H1 (cell line): ENCODE measurements around the gene RIMBP2. TPM values are rescaled to one million over a fixed set of nuclear protein-coding genes. Genes with fewer than 3 reads are reported as not detected.

Source experiments
- CTCF ChIA-PET: fragments of 300-600 bp; sonication (Branson Sonifier 250); formaldehyde crosslinking; loops from one replicate; lab custom pipeline; 2021; ENCODE audit not compliant: partially characterized antibody; lab: Charles Lee
- POLR2A ChIA-PET: fragments of 300-600 bp; sonication (Branson Sonifier 250); formaldehyde crosslinking; loops from one replicate; lab custom pipeline; 2021; ENCODE audit warnings: inconsistent platforms; ENCODE audit not compliant: partially characterized antibody; lab: Charles Lee
- DNase-seq, 2 experiments: peaks; one replicate each; pipeline versions ENCODE4 v3.0.0 to v3.0.0-alpha.2; 2010 to 2022; ENCODE audit warnings: low spot score in 2 of 2, low read depth in 1 of 2, mixed read lengths in 1 of 2
- FAIRE-seq: peaks from 2 replicates; lab custom pipeline; 2011; peaks lifted over from hg19 to GRCh38; lab: Jason Lieb, UNC
- H2AFZ ChIP-seq: 2 replicates; pipeline ENCODE4 v1.8.1; 2012; ENCODE audit warnings: low read length, inconsistent platforms
- H2AK5ac ChIP-seq: 2 replicates; pipeline ENCODE4 v1.6.1; 2013; ENCODE audit warnings: low read depth, low read length
- H2BK120ac ChIP-seq: replicated peaks from 2 replicates; pipeline ENCODE3; 2013; ENCODE audit warnings: low read depth, low read length, inconsistent platforms
- H2BK12ac ChIP-seq: 2 replicates; pipeline ENCODE4 v1.6.1; 2013; ENCODE audit warnings: low read depth, low read length
- H2BK15ac ChIP-seq: 2 replicates; pipeline ENCODE4 v1.6.1; 2013; ENCODE audit warnings: low read length
- H2BK20ac ChIP-seq: 2 replicates; pipeline ENCODE4 v1.6.1; 2013; ENCODE audit warnings: low read length
- H2BK5ac ChIP-seq: 2 replicates; pipeline ENCODE4 v1.6.1; 2013; ENCODE audit warnings: low read depth, low read length
- H3K14ac ChIP-seq: 2 replicates; pipeline ENCODE4 v1.6.1; 2013; ENCODE audit warnings: inconsistent platforms; ENCODE audit not compliant: insufficient read length
- H3K18ac ChIP-seq: 2 replicates; pipeline ENCODE4 v1.6.1; 2013; ENCODE audit warnings: low read length; ENCODE audit errors: extremely low read depth
- H3K23ac ChIP-seq: 2 replicates; pipeline ENCODE4 v1.6.1; 2013; ENCODE audit warnings: inconsistent platforms; ENCODE audit not compliant: insufficient read length
- H3K23me2 ChIP-seq: 2 replicates; pipeline ENCODE4 v1.6.1; 2013; ENCODE audit warnings: low read depth, low read length
- H3K27ac ChIP-seq: 2 replicates; pipeline ENCODE4 v1.6.1; 2011; ENCODE audit warnings: low read depth, low read length, inconsistent platforms
- H3K27me3 ChIP-seq, 4 experiments: replicated peaks in 1 of 4; 1 replicate in 1 of 4; 2 replicates in 3 of 4; pipeline versions ENCODE4 v1.6.1 to v1.8.1; 2011 to 2013; ENCODE audit warnings: low read length in 3 of 4, mild to moderate bottlenecking in 3 of 4, inconsistent platforms in 2 of 4, mixed read lengths in 2 of 4, moderate library complexity in 1 of 4; ENCODE audit not compliant: control insufficient read depth in 3 of 4, insufficient read depth in 3 of 4; ENCODE audit errors: extremely low read depth in 1 of 4
- H3K36me3 ChIP-seq, 4 experiments: 2 replicates each; pipeline versions ENCODE4 v1.6.1 to v1.8.1; 2011 to 2013; ENCODE audit warnings: mild to moderate bottlenecking in 4 of 4, low read length in 3 of 4, moderate library complexity in 2 of 4, control low read depth in 1 of 4, inconsistent platforms in 1 of 4; ENCODE audit not compliant: insufficient read depth in 4 of 4, control insufficient read depth in 2 of 4
- H3K4ac ChIP-seq: replicated peaks from 2 replicates; pipeline ENCODE3; 2013; ENCODE audit warnings: low read length, low read depth, mixed read lengths, inconsistent platforms; ENCODE audit not compliant: insufficient read length
- H3K4me1 ChIP-seq, 4 experiments: replicated peaks in 1 of 4; 1 replicate in 1 of 4; 2 replicates in 3 of 4; pipeline versions ENCODE4 v1.6.1 to v1.8.1; 2011 to 2013; ENCODE audit warnings: low read length in 3 of 4, inconsistent platforms in 2 of 4, mixed read lengths in 1 of 4; ENCODE audit not compliant: insufficient read depth in 4 of 4, control insufficient read depth in 3 of 4
- H3K4me2 ChIP-seq, 2 experiments: 2 replicates each; pipeline versions ENCODE4 v1.6.1 to v1.8.1; 2011 to 2013; ENCODE audit warnings: low read depth in 2 of 2, low read length in 2 of 2, control low read depth in 1 of 2, inconsistent platforms in 1 of 2, mild to moderate bottlenecking in 1 of 2; ENCODE audit not compliant: insufficient read depth in 1 of 2
- H3K4me3 ChIP-seq, 4 experiments: fragments of 200-600, 300-600 bp in 1 of 4; sonication (generic), shearing (Covaris generic), sonication (Bioruptor Twin) in 1 of 4; 2 replicates each; pipeline versions ENCODE4 v1.5.1 to v1.8.1; 2011 to 2016; ENCODE audit warnings: low read length in 4 of 4, low read depth in 3 of 4, control low read depth in 2 of 4, inconsistent platforms in 2 of 4, mild to moderate bottlenecking in 2 of 4, mixed read lengths in 1 of 4, moderate library complexity in 1 of 4; ENCODE audit not compliant: insufficient read depth in 2 of 4; ENCODE audit errors: extremely low read depth in 1 of 4
- H3K56ac ChIP-seq: replicated peaks from 2 replicates; pipeline ENCODE3; 2013; ENCODE audit warnings: low read depth, mild to moderate bottlenecking, mixed read lengths, low read length, inconsistent platforms; ENCODE audit not compliant: insufficient read length
- H3K79me1 ChIP-seq: 2 replicates; pipeline ENCODE4 v1.6.1; 2013; ENCODE audit warnings: low read depth, low read length, control low read depth
- H3K79me2 ChIP-seq, 2 experiments: 2 replicates each; pipeline versions ENCODE4 v1.6.1 to v1.8.1; 2012 to 2013; ENCODE audit warnings: low read length in 2 of 2, mild to moderate bottlenecking in 2 of 2, inconsistent platforms in 1 of 2; ENCODE audit not compliant: insufficient read depth in 2 of 2, control insufficient read depth in 1 of 2
- H3K9ac ChIP-seq, 4 experiments: replicated peaks in 1 of 4; 1 replicate in 1 of 4; 2 replicates in 3 of 4; pipeline versions ENCODE4 v1.6.1 to v1.8.1; 2011 to 2013; ENCODE audit warnings: low read depth in 3 of 4, low read length in 3 of 4, control low read depth in 2 of 4, mild to moderate bottlenecking in 2 of 4, moderate library complexity in 2 of 4, inconsistent platforms in 1 of 4; ENCODE audit errors: extremely low read depth in 1 of 4
- H3K9me3 ChIP-seq, 2 experiments: 2 replicates each; pipeline versions ENCODE4 v1.6.1 to v1.8.1; 2012 to 2013; ENCODE audit warnings: mild to moderate bottlenecking in 2 of 2, moderate library complexity in 2 of 2, control low read depth in 1 of 2, inconsistent platforms in 1 of 2, low read depth in 1 of 2, low read length in 1 of 2, mixed read lengths in 1 of 2; ENCODE audit not compliant: insufficient read depth in 2 of 2
- H4K20me1 ChIP-seq, 2 experiments: replicated peaks in 1 of 2; 2 replicates each; pipeline versions ENCODE3 to v1.8.1; 2011 to 2013; ENCODE audit warnings: inconsistent platforms in 2 of 2, low read length in 2 of 2, mild to moderate bottlenecking in 1 of 2; ENCODE audit not compliant: insufficient read depth in 2 of 2, control insufficient read depth in 1 of 2
- H4K5ac ChIP-seq: 2 replicates; pipeline ENCODE4 v1.6.1; 2013; ENCODE audit warnings: low read length, low read depth, mixed read lengths, inconsistent platforms; ENCODE audit not compliant: insufficient read length
- H4K8ac ChIP-seq: 2 replicates; pipeline ENCODE4 v1.8.0; 2013; ENCODE audit warnings: mild to moderate bottlenecking, moderate library complexity, low read length, inconsistent platforms; ENCODE audit not compliant: insufficient read depth; ENCODE audit errors: extremely low read depth
- H4K91ac ChIP-seq: replicated peaks from 2 replicates; pipeline ENCODE3; 2013; ENCODE audit warnings: low read length, mixed read lengths, inconsistent platforms; ENCODE audit not compliant: insufficient read length
- EGR1 ChIP-seq: IDR thresholded peaks from 2 replicates; pipeline ENCODE4 v1.6.1; 2011; ENCODE audit warnings: low read depth, low read length, borderline replicate concordance
- RFX5 ChIP-seq: IDR thresholded peaks from 2 replicates; pipeline ENCODE4 v1.6.1; 2011; ENCODE audit warnings: low read depth, low read length, improper control_type of control experiment, borderline replicate concordance
- RNF2 ChIP-seq: fragments of 200-900, 300-1000 bp; sonication (generic); IDR thresholded peaks from 2 replicates; pipeline ENCODE4 v1.7.1; 2016; ENCODE audit warnings: borderline replicate concordance, low read depth, mild to moderate bottlenecking, antibody characterized with exemption, low read length; ENCODE audit not compliant: poor library complexity, severe bottlenecking; ENCODE audit errors: missing control alignments
- SP2 ChIP-seq: IDR thresholded peaks from 2 replicates; pipeline ENCODE4 v1.6.1; 2012; ENCODE audit warnings: mild to moderate bottlenecking, low read length, inconsistent platforms
- WGBS, 2 experiments: shearing (Covaris generic) in 1 of 2; methylation state at CpG; one replicate each; pipeline versions ENCODE4 v1.1.6 to v1.1.7; 2013 to 2015; ENCODE audit warnings: low lambda C conversion rate in 2 of 2, mixed read lengths in 2 of 2, inconsistent platforms in 1 of 2, low coverage in 1 of 2, missing lambda C conversion rate in 1 of 2; ENCODE audit not compliant: insufficient replicate concordance in 2 of 2, insufficient coverage in 1 of 2, insufficient read length in 1 of 2; ENCODE audit errors: extremely low coverage in 1 of 2, missing lambda C conversion rate in 1 of 2; 5-methylcytosine and 5-hydroxymethylcytosine counted together
- polyA plus RNA-seq, 7 experiments: library from polyadenylated mRNA; depleted of rRNA in 3 of 7; stranded (reverse) in 5 of 7; unstranded in 2 of 7; fragments of >200 nt in 5 of 7; fragments of 200-250 nt in 2 of 7; gene quantifications; 1 replicate in 5 of 7; 2 replicates in 1 of 7; 4 replicates in 1 of 7; pipeline versions ENCODE4 v1.2.1 to v1.2.3, GENCODE V29; 2011 to 2013; ENCODE audit warnings: missing spikeins in 2 of 7, mixed read lengths in 2 of 7
- total RNA-seq: library from RNA; stranded (reverse); fragmentation: NEBNext Ultra II Directional; extraction: Animal tissue kit (Norgen Biotek cat#: 25700); gene quantifications from 2 replicates; pipeline ENCODE4 v1.2.1, GENCODE V29; 2021

Gene RIMBP2
- total and polyA plus RNA-seq, 2 of the 8 experiments (the other 6 are each of a cell fraction or from before 2014, with no cell fraction given) = 0.18 to 0.65 TPM

- no peak overlapping the region for H3K27ac ChIP-seq
- H2AFZ ChIP-seq = no peak overlapping the region
- no peaks in the 10 kb centered on the region for H3K79me2 ChIP-seq
- no peak overlapping the region for H3K14ac ChIP-seq
- no peak overlapping the region for H3K4ac ChIP-seq
- no peak overlapping the region for H4K5ac ChIP-seq
- FAIRE-seq (no peak), DNase-seq (no peak)
- H3K23ac ChIP-seq = no peak overlapping the region
- H2AK5ac ChIP-seq = no peak overlapping the region
- no peak overlapping the region for H3K4me2 ChIP-seq
- no peak overlapping the region for H3K56ac ChIP-seq
- no peak overlapping the region for H2BK20ac ChIP-seq
- no peak overlapping the region for H2BK5ac ChIP-seq
- H3K36me3 ChIP-seq = no peaks in the 10 kb centered on the region
- no peaks in the 10 kb centered on the region for H3K4me1 ChIP-seq
- TF ChIP-seq SP2 = no peak
- no peak for TF ChIP-seq RNF2
- no peak for TF ChIP-seq EGR1
- TF ChIP-seq RFX5 = no peak
- H2BK15ac ChIP-seq = no peak overlapping the region
- no peaks in the 10 kb centered on the region for H4K20me1 ChIP-seq
- no peak overlapping the region for H2BK12ac ChIP-seq
- H3K79me1 ChIP-seq = no peaks in the 10 kb centered on the region
- WGBS, 2 experiments = 73% methylated on average over 3 of the region's 3 CpGs; no CpG with 5 or more reads in 1 of the 2 experiments
- H3K27me3 ChIP-seq = no peaks in the 10 kb centered on the region; a peak in 1 of 7 replicates
- H3K9me3 ChIP-seq = peaks cover 11 to 20% of the 10 kb centered on the region in 2 experiments
- H3K4me3 ChIP-seq = no peak overlapping the region
- no peak overlapping the region for H4K91ac ChIP-seq
- no peak overlapping the region for H3K18ac ChIP-seq
- POLR2A ChIA-PET = no interaction called here
- no peak overlapping the region for H2BK120ac ChIP-seq
- no peak overlapping the region for H3K9ac ChIP-seq
- H4K8ac ChIP-seq = no peak overlapping the region
- no peaks in the 10 kb centered on the region; the same call in 1 of the 2 replicates for H3K23me2 ChIP-seq
- CTCF ChIA-PET = no interaction called here
Observed at GRCh38 chr12:130665753-130666152, 50.3 kb downstream of the RIMBP2 start.
